Nephron (organoid): Measurements from ENCODE around the gene ZFP36L1.

Experiments
- H3K27ac Mint-ChIP-seq, 3 experiments: 2 replicates each; pipeline ENCODE4 v1.8.0; 2020; ENCODE audit warnings: mixed read lengths in 3 of 3, mild to moderate bottlenecking in 2 of 3, moderate library complexity in 1 of 3
- H3K27me3 Mint-ChIP-seq: 2 replicates; pipeline ENCODE4 v1.8.0; 2021; ENCODE audit warnings: low read depth, mild to moderate bottlenecking, moderate library complexity, mixed read lengths
- H3K36me3 Mint-ChIP-seq: 2 replicates; pipeline ENCODE4 v1.8.0; 2020; ENCODE audit warnings: low read depth, mixed read lengths
- H3K4me1 Mint-ChIP-seq: 2 replicates; pipeline ENCODE4 v1.8.0; 2020; ENCODE audit warnings: mixed read lengths
- H3K4me3 Mint-ChIP-seq, 3 experiments: 2 replicates each; pipeline ENCODE4 v1.8.0; 2020; ENCODE audit warnings: mild to moderate bottlenecking in 3 of 3, mixed read lengths in 3 of 3, moderate library complexity in 2 of 3
- H3K9me3 Mint-ChIP-seq: 2 replicates; pipeline ENCODE4 v1.8.0; 2020; ENCODE audit warnings: mixed read lengths
- CTCF ChIP-seq, 3 experiments: fragments of 200-600 bp; sonication (generic); IDR thresholded peaks; one replicate each; pipeline ENCODE4 v1.5.0; 2021; ENCODE audit warnings: antibody characterized with exemption in 3 of 3; ENCODE audit not compliant: unreplicated experiment in 3 of 3

Gene ZFP36L1

GRCh38 chr14:68806526-68807147 is 13.8 kb upstream of the ZFP36L1 start:
- Mint-ChIP-seq H3K9me3 (peaks cover 41% of the 10 kb centered on the region), H3K27ac (peak overlapping the region; percentile 91 to 100 (median 98)), H3K4me3 (peak overlapping the region in 2 of 3 experiments; percentile 18 to 63), H3K27me3 (peaks cover 7% of the 10 kb centered on the region), H3K36me3 (peaks cover 38% of the 10 kb centered on the region), H3K4me1 (peaks cover 65% of the 10 kb centered on the region)
- TF ChIP-seq CTCF (IDR thresholded peaks at IDR 0.05; ENCODE audit: unreplicated experiment in 3 of 3) = no peak

GRCh38 chr14:68805414-68805813 is 12.5 kb upstream of the ZFP36L1 start:
- peaks cover 52% of the 10 kb centered on the region for H3K4me1 Mint-ChIP-seq
- H3K27me3 Mint-ChIP-seq = peaks cover 5% of the 10 kb centered on the region
- H3K4me3 Mint-ChIP-seq = peak overlapping the region in 2 of 3 experiments; percentile 29 to 50

GRCh38 chr14:68801631-68802030 is 8.8 kb upstream of the ZFP36L1 start:
- Mint-ChIP-seq H3K27me3 (no peaks in the 10 kb centered on the region), H3K27ac (no peak overlapping the region), H3K9me3 (peaks cover 52% of the 10 kb centered on the region), H3K4me1 (peaks cover 28% of the 10 kb centered on the region), H3K36me3 (peaks cover 41% of the 10 kb centered on the region), H3K4me3 (no peak overlapping the region)
- no peak for TF ChIP-seq CTCF (IDR thresholded peaks at IDR 0.05; ENCODE audit: unreplicated experiment in 3 of 3)

More at GRCh38 chr14:68805414-68805813, 12.5 kb upstream of the ZFP36L1 start:
- H3K9me3 Mint-ChIP-seq = peaks cover 47% of the 10 kb centered on the region
- no peak for TF ChIP-seq CTCF (IDR thresholded peaks at IDR 0.05; ENCODE audit: unreplicated experiment in 3 of 3)
- peaks cover 43% of the 10 kb centered on the region for H3K36me3 Mint-ChIP-seq
- peak overlapping the region; percentile 86 to 100 (median 96) for H3K27ac Mint-ChIP-seq

- no peak overlapping the region for H3K4me3 Mint-ChIP-seq
- no peak for TF ChIP-seq CTCF (IDR thresholded peaks at IDR 0.05; ENCODE audit: unreplicated experiment in 3 of 3)
- H3K27me3 Mint-ChIP-seq = no peaks in the 10 kb centered on the region
- H3K27ac Mint-ChIP-seq = no peak overlapping the region
- peaks cover 21% of the 10 kb centered on the region for H3K4me1 Mint-ChIP-seq
- H3K9me3 Mint-ChIP-seq = peaks cover 52% of the 10 kb centered on the region
- peaks cover 41% of the 10 kb centered on the region for H3K36me3 Mint-ChIP-seq
Measured at GRCh38 chr14:68800953-68801352, 8.1 kb upstream of the ZFP36L1 start.

GRCh38 chr14:68800390-68800789 is 7.5 kb upstream of the ZFP36L1 start:
- no peaks in the 10 kb centered on the region for H3K27me3 Mint-ChIP-seq
- no peak overlapping the region for H3K4me3 Mint-ChIP-seq
- H3K4me1 Mint-ChIP-seq = peaks cover 16% of the 10 kb centered on the region

More at GRCh38 chr14:68800390-68800789, 7.5 kb upstream of the ZFP36L1 start:
- H3K9me3 Mint-ChIP-seq = peaks cover 46% of the 10 kb centered on the region
- TF ChIP-seq CTCF (IDR thresholded peaks at IDR 0.05; ENCODE audit: unreplicated experiment in 3 of 3) = no peak
- peaks cover 35% of the 10 kb centered on the region for H3K36me3 Mint-ChIP-seq
- H3K27ac Mint-ChIP-seq = no peak overlapping the region
